Loucy (cell line): ENCODE data around the gene PAWR.
"Not testable (repeated sequence)": the region's sequence is repeated elsewhere in the genome, so short reads cannot be mapped to it uniquely, and the experiment has no call there.

ENCODE experiments used
- H2AFZ ChIP-seq: fragments of 200-600 bp; sonication (generic); 2 replicates; pipeline ENCODE4 v1.6.0; 2016; ENCODE audit warnings: antibody characterized with exemption, mild to moderate bottlenecking, low read length, moderate library complexity
- H3F3A ChIP-seq: fragments of 200-600 bp; 2 replicates; pipeline ENCODE4 v1.6.0; 2016; ENCODE audit warnings: antibody characterized with exemption, low read depth, mild to moderate bottlenecking
- H3K27me3 ChIP-seq: fragments of 200-600 bp; sonication (generic); 2 replicates; pipeline ENCODE4 v1.6.1; 2014; ENCODE audit warnings: low read length, mild to moderate bottlenecking; ENCODE audit not compliant: insufficient read depth, poor library complexity, severe bottlenecking
- H3K36me3 ChIP-seq: fragments of 200-600 bp; sonication (generic); 2 replicates; pipeline ENCODE4 v1.6.1; 2016; ENCODE audit warnings: low read length; ENCODE audit not compliant: insufficient read depth
- H3K4me1 ChIP-seq: fragments of 200-600 bp; sonication (generic); 2 replicates; pipeline ENCODE4 v1.5.1; 2014; ENCODE audit warnings: low read length, mild to moderate bottlenecking; ENCODE audit not compliant: insufficient read depth, poor library complexity, severe bottlenecking
- H3K4me2 ChIP-seq: fragments of 200-600 bp; sonication (generic); 2 replicates; pipeline ENCODE4 v1.6.0; 2014; ENCODE audit warnings: antibody characterized with exemption, low read length, low read depth, mild to moderate bottlenecking; ENCODE audit not compliant: poor library complexity, severe bottlenecking
- H3K4me3 ChIP-seq: fragments of 200-600 bp; sonication (generic); 2 replicates; pipeline ENCODE4 v1.5.1; 2014; ENCODE audit warnings: low read length, mild to moderate bottlenecking, mixed read lengths; ENCODE audit not compliant: poor library complexity, severe bottlenecking
- H3K79me2 ChIP-seq: fragments of 200-600 bp; sonication (generic); 2 replicates; pipeline ENCODE4 v1.6.1; 2014; ENCODE audit warnings: low read length; ENCODE audit not compliant: insufficient read depth
- H3K9ac ChIP-seq: fragments of 200-600 bp; sonication (generic); 2 replicates; pipeline ENCODE4 v1.6.0; 2014; ENCODE audit warnings: mild to moderate bottlenecking, low read depth, low read length, moderate library complexity; ENCODE audit not compliant: poor library complexity, severe bottlenecking
- H3K9me2 ChIP-seq: fragments of 200-600 bp; sonication (generic); replicated peaks from 2 replicates; pipeline ENCODE4 v1.6.1; 2016; ENCODE audit warnings: low read depth, low read length, mixed read lengths
- H3K9me3 ChIP-seq: fragments of 200-600 bp; sonication (generic); 2 replicates; pipeline ENCODE4 v1.6.1; 2014; ENCODE audit warnings: mild to moderate bottlenecking, antibody characterized with exemption, low read length, low read depth; ENCODE audit not compliant: insufficient read depth
- H4K20me1 ChIP-seq: fragments of 200-600 bp; sonication (generic); 2 replicates; pipeline ENCODE4 v1.6.0; 2014; ENCODE audit warnings: antibody characterized with exemption, low read length, mild to moderate bottlenecking; ENCODE audit not compliant: insufficient read depth, poor library complexity, severe bottlenecking
- CTCF ChIP-seq: fragments of 200-600 bp; sonication (generic); conservative IDR thresholded peaks from 2 replicates; pipeline ENCODE4 v1.5.1; 2014; ENCODE audit warnings: mild to moderate bottlenecking, antibody characterized with exemption, low read length
- EZH2phosphoT487 ChIP-seq: fragments of 200-600 bp; IDR thresholded peaks from 2 replicates; pipeline ENCODE4 v1.6.1; 2018; ENCODE audit warnings: antibody characterized with exemption, mild to moderate bottlenecking, moderate library complexity, borderline replicate concordance

The PAWR gene

GRCh38 chr12:79547044-79547734 lies 143.6 kb downstream of the PAWR start:
- no peak overlapping the region for H3K4me3 ChIP-seq

DNA sequence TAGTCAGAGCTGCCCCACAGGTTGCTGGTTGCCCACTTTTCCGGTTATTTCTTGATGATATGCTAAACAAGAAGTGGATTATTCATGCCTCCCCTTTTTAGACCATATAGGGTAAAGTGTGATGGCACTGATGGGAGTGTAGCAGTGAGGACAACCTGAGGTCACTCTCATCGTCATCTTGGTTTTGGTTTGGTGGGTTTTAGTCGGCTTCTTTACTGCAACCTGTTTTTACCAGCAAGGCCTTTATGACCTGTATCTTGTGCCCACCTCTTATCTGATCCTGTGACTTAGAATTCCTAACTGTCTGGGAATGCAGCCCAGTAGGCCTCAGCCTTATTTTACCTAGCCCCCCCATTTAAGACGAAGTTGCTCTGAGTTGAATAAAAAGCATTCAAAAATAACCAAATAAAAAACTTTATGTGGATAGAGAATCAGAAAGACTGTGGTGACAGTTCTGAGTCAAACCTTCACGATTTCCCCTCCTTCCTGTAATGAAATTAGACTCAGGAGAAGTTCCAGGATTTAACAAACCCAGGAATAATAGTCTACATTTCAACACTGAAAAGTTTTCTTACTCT lies 144.2 kb downstream of the PAWR start:
- H3K9ac ChIP-seq: no peak overlapping the region

More at GRCh38 chr12:79547044-79547734, 143.6 kb downstream of the PAWR start:
- no peaks in the 10 kb centered on the region for H3K9me3 ChIP-seq
- H3K4me2 ChIP-seq: no peak overlapping the region
- H3K9ac ChIP-seq: no peak overlapping the region
- no peaks in the 10 kb centered on the region for H3K27me3 ChIP-seq
- TF ChIP-seq CTCF (no peak), EZH2phosphoT487 (no peak)
- H3F3A ChIP-seq: no peaks in the 10 kb centered on the region
- H3K79me2 ChIP-seq: no peaks in the 10 kb centered on the region
- H4K20me1 ChIP-seq: no peaks in the 10 kb centered on the region
- H3K36me3 ChIP-seq: no peaks in the 10 kb centered on the region
- H2AFZ ChIP-seq: no peak overlapping the region
- no peaks in the 10 kb centered on the region for H3K9me2 ChIP-seq
- H3K4me1 ChIP-seq: no peaks in the 10 kb centered on the region

DNA sequence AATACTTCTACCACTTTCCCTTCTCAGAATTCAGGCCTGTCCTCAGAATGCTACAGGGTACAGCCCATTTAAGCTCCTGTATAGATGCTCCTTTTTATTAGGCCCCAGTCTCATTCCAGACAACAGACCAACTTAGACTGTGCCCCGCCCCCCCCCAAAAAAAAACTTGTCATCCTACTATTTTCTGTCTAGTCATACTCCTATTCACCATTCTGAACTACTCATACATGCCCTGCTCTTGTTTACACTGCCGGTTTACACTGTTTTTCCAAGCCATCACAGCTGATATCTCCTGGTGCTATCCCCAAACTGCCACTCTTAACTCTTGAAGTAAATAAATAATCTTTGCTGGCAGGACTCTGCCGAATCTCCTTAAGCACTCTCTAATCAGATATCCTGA lies 146.3 kb downstream of the PAWR start:
- not testable (repeated sequence) for H3F3A ChIP-seq, H3K9me3 ChIP-seq, H3K4me2 ChIP-seq, H3K4me3 ChIP-seq, H3K4me1 ChIP-seq, H3K79me2 ChIP-seq, H3K27me3 ChIP-seq, H4K20me1 ChIP-seq, H3K9me2 ChIP-seq, H2AFZ ChIP-seq, H3K36me3 ChIP-seq, H3K9ac ChIP-seq

More for the DNA sequence above, 144.2 kb downstream of the PAWR start:
- H4K20me1 ChIP-seq: no peaks in the 10 kb centered on the region
- H3K27me3 ChIP-seq: no peaks in the 10 kb centered on the region
- H3K4me3 ChIP-seq: no peak overlapping the region
- H3K79me2 ChIP-seq: no peaks in the 10 kb centered on the region
- no peak for TF ChIP-seq CTCF
- no peaks in the 10 kb centered on the region for H3K9me2 ChIP-seq
- no peak overlapping the region for H3K4me2 ChIP-seq
- H2AFZ ChIP-seq: no peak overlapping the region
- H3K9me3 ChIP-seq: no peaks in the 10 kb centered on the region
- H3K36me3 ChIP-seq: no peaks in the 10 kb centered on the region
- no peaks in the 10 kb centered on the region for H3K4me1 ChIP-seq
- H3F3A ChIP-seq: no peaks in the 10 kb centered on the region

DNA sequence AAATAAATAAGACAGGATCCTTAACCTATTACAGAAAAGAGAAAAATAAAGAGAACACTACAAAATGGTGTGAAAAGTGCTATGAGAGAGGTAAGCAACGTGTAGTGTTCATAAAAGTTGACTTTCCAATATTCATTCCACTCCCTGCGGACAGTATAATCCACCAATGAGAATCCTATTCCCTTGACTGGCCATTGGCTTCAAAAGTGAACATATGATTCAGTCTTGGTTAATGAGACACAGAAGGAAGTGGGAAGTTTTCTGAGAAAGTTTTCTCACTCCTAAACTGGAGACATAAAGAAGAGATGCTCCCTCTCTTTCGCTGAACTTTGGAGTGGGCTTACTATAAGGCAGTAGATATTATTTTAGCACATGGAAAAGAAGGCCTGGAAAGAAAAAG lies 153.1 kb downstream of the PAWR start:
- H3K9me3 ChIP-seq: no peaks in the 10 kb centered on the region
- H3K9ac ChIP-seq: no peak overlapping the region
- no peaks in the 10 kb centered on the region for H3K79me2 ChIP-seq
- H3K27me3 ChIP-seq: no peaks in the 10 kb centered on the region
- H3K4me2 ChIP-seq: no peak overlapping the region
- H3K4me3 ChIP-seq: no peak overlapping the region
- H4K20me1 ChIP-seq: no peaks in the 10 kb centered on the region
- TF ChIP-seq EZH2phosphoT487 (no peak), CTCF (no peak)
- H3K36me3 ChIP-seq: no peaks in the 10 kb centered on the region
- H2AFZ ChIP-seq: no peak overlapping the region
- no peaks in the 10 kb centered on the region for H3K4me1 ChIP-seq
- no peaks in the 10 kb centered on the region for H3K9me2 ChIP-seq
- no peaks in the 10 kb centered on the region for H3F3A ChIP-seq
